ENCODE results near the gene PDHX. TPM values are rescaled to one million over a fixed set of nuclear protein-coding genes. Genes with fewer than 3 reads are reported as not detected.

The PDHX gene
- total RNA-seq, 4 donors from 2014 or later: 28.7 to 50.1 (median 39.6) TPM

DNA sequence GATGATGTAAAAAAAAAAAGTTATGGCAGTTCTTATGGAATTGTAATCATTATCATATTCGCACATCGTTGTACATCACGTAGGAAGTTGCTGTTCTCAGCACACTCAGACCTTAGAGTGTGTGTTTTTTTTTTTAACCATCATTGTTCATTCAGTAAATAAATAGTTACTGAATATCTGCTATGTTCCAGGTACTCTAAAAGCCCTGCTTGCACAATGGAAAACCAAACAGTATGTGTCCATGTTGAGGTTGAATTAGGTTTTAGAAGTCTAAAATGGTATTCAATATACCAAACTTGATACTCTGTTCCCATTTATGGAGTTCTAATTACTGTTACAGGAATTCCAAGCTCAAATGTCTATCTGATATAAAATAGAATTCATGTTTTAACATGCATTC, 41.2 kb downstream of the PDHX start:
- Histone ChIP-seq H3K27me3 (no peaks in the 10 kb centered on the region), H3K27ac (no peak overlapping the region), H3K36me3 (peaks cover 0 to 15% of the 10 kb centered on the region in 2 donors), H3K9me3 (no peaks in the 10 kb centered on the region), H3K4me1 (peaks cover 0 to 10% (median 0%) of the 10 kb centered on the region in 3 donors), H3K4me3 (no peak overlapping the region)
- TF ChIP-seq, protein P1, sequence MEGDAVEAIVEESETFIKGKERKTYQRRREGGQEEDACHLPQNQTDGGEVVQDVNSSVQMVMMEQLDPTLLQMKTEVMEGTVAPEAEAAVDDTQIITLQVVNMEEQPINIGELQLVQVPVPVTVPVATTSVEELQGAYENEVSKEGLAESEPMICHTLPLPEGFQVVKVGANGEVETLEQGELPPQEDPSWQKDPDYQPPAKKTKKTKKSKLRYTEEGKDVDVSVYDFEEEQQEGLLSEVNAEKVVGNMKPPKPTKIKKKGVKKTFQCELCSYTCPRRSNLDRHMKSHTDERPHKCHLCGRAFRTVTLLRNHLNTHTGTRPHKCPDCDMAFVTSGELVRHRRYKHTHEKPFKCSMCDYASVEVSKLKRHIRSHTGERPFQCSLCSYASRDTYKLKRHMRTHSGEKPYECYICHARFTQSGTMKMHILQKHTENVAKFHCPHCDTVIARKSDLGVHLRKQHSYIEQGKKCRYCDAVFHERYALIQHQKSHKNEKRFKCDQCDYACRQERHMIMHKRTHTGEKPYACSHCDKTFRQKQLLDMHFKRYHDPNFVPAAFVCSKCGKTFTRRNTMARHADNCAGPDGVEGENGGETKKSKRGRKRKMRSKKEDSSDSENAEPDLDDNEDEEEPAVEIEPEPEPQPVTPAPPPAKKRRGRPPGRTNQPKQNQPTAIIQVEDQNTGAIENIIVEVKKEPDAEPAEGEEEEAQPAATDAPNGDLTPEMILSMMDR (IDR thresholded peaks at IDR 0.05): no peak
- TF ChIP-seq POLR2A (IDR thresholded peaks at IDR 0.05): no peak
- no peak for TF ChIP-seq EP300 (IDR thresholded peaks at IDR 0.05)
- TF ChIP-seq POLR2AphosphoS5 (IDR thresholded peaks at IDR 0.05): no peak
- ATAC-seq: no peak
- WGBS, 2 donors (ENCODE audit: low coverage in 1 of 2): 92 to 97% methylated on average over 3 of the region's 3 CpGs

DNA sequence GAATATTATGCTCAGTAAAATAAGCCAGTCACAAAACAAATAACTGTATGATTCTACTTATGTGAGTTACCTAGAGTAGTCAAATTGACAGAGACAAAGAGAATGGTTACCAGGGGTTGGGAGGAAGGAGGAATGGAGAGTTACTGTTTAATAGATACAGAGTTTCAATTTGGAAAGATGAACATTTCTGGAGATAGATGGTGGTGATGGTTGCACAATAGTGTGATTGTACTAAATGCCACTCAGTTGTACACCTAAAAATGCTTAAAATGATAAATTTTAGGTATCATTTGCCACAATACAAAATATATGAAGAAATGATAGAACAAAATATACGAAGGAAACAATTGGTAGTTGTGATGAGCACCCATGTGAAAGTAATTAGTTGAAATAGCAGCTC, 43.4 kb downstream of the PDHX start:
- no peak overlapping the region for H3K4me3 ChIP-seq
- WGBS, 2 donors (ENCODE audit: low coverage in 1 of 2): 89 to 100% methylated on average over 1 of the region's 1 CpG
- no peaks in the 10 kb centered on the region for H3K9me3 ChIP-seq
- peaks cover 0 to 10% (median 0%) of the 10 kb centered on the region in 3 donors for H3K4me1 ChIP-seq
- TF ChIP-seq, protein P1 (IDR thresholded peaks at IDR 0.05): no peak
- TF ChIP-seq EP300 (IDR thresholded peaks at IDR 0.05) (no peak), POLR2A (IDR thresholded peaks at IDR 0.05) (no peak), POLR2AphosphoS5 (IDR thresholded peaks at IDR 0.05) (no peak)
- peaks cover 0 to 28% of the 10 kb centered on the region in 2 donors for H3K36me3 ChIP-seq
- H3K27me3 ChIP-seq: no peaks in the 10 kb centered on the region
- ATAC-seq: no peak
- no peak overlapping the region for H3K27ac ChIP-seq

DNA sequence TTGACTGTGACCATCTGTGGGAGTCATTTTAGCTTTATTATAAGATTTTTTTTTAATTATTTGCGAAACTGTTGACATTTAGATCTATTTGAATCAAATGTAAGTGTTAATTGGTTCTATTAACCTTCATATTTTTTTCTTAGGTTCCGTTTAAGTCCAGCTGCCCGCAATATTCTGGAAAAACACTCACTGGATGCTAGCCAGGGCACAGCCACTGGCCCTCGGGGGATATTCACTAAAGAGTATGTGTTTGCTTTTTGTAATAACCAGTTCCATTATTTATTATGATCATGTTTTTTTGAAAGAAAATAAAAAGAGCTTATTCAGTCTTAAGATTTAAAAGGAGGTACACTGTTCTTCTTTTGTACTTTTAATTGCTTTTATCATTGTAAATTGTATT, 43.9 kb downstream of the PDHX start:
- WGBS, 2 donors (ENCODE audit: low coverage in 1 of 2): 41 to 55% methylated on average over 4 of the region's 4 CpGs
- H3K9me3 ChIP-seq: no peaks in the 10 kb centered on the region
- no peaks in the 10 kb centered on the region for H3K27me3 ChIP-seq

DNA sequence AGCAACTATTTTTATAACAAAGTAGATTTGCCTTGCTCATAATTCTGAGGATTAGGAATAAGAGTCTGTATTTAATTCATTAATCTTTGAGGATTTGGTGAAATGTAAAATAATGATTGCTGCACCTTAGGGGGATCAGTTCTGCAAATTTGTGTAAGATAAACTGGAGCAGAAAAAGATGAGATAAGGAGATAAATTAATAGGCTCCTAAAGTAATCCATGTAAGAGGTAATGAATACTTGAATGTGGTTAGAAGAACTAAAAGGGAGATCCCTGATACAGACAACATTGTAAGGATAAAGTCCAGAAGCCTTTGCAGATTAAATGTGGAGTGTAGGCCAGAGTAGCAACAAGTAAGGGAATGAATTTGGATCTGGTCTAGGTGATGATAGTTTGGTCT, 45.6 kb downstream of the PDHX start:
- TF ChIP-seq, protein P1 (IDR thresholded peaks at IDR 0.05): no peak
- TF ChIP-seq POLR2A (IDR thresholded peaks at IDR 0.05) (no peak), POLR2AphosphoS5 (IDR thresholded peaks at IDR 0.05) (no peak), EP300 (IDR thresholded peaks at IDR 0.05) (no peak)
- peaks cover 0 to 42% of the 10 kb centered on the region in 2 donors for H3K36me3 ChIP-seq
- H3K4me1 ChIP-seq: peaks cover 0 to 10% (median 0%) of the 10 kb centered on the region in 3 donors
- H3K27me3 ChIP-seq: no peaks in the 10 kb centered on the region
- no peaks in the 10 kb centered on the region for H3K9me3 ChIP-seq
- no peak overlapping the region for H3K27ac ChIP-seq
- no peak overlapping the region for H3K4me3 ChIP-seq
- ATAC-seq: no peak

More for the DNA sequence above, 43.9 kb downstream of the PDHX start:
- no peak for ATAC-seq
- Histone ChIP-seq H3K4me3 (no peak overlapping the region), H3K27ac (no peak overlapping the region), H3K4me1 (peaks cover 0 to 10% (median 0%) of the 10 kb centered on the region in 3 donors), H3K36me3 (peaks cover 0 to 33% of the 10 kb centered on the region in 2 donors)
- TF ChIP-seq EP300 (IDR thresholded peaks at IDR 0.05) (no peak), POLR2AphosphoS5 (IDR thresholded peaks at IDR 0.05) (no peak), POLR2A (IDR thresholded peaks at IDR 0.05) (no peak)

DNA sequence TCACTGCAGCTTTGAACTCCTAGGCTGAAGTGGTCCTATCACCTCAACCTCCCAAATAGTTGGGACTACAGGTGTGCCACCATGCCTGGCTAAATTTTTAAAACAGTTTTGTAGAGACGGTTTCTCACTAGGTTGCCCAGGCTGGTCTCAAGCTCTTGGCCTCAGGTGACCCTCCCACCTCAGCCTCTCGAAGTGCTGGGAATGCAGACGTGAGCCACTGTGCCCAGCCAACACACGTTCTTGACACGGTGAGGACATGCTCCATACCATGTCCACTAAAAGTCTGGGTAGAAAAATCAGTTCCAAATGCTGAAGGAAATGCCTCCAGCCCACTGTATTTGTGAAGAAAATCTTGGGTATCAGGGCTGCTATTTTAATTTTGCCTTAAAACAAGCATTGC, 46.9 kb downstream of the PDHX start:
- H3K4me1 ChIP-seq: peaks cover 0 to 10% (median 0%) of the 10 kb centered on the region in 3 donors
- ATAC-seq: no peak
- H3K27ac ChIP-seq: no peak overlapping the region
- TF ChIP-seq, protein P1 (IDR thresholded peaks at IDR 0.05): no peak
- no peak for TF ChIP-seq POLR2AphosphoS5 (IDR thresholded peaks at IDR 0.05)
- no peak for TF ChIP-seq EP300 (IDR thresholded peaks at IDR 0.05)
- no peak for TF ChIP-seq POLR2A (IDR thresholded peaks at IDR 0.05)
- no peaks in the 10 kb centered on the region for H3K9me3 ChIP-seq
- no peak overlapping the region for H3K4me3 ChIP-seq
- H3K27me3 ChIP-seq: no peaks in the 10 kb centered on the region
- 60% methylated on average over 1 of the region's 5 CpGs; no CpG with 5 or more reads in 1 of the 2 donors for WGBS, 2 donors (ENCODE audit: low coverage in 1 of 2)
- H3K36me3 ChIP-seq: peaks cover 0 to 50% of the 10 kb centered on the region in 2 donors

Data from gastroesophageal sphincter (tissue), 4 donors.